KMS-11 (cell line): ENCODE data around the gene TFEB.

ENCODE experiments used
- H2AFZ ChIP-seq: fragments of 200-600 bp; sonication (generic); 2 replicates; pipeline ENCODE4 v1.6.1; 2016; ENCODE audit warnings: antibody characterized with exemption, mixed run types, low read depth
- H3K27ac ChIP-seq: fragments of 200-600 bp; sonication (generic); 2 replicates; pipeline ENCODE4 v1.6.1; 2016; ENCODE audit warnings: mild to moderate bottlenecking, mixed run types
- H3K27me3 ChIP-seq: fragments of 200-600 bp; sonication (generic); 2 replicates; pipeline ENCODE4 v1.6.1; 2017; ENCODE audit warnings: mild to moderate bottlenecking, low read depth, mixed run types, moderate library complexity; ENCODE audit not compliant: insufficient read depth
- H3K36me3 ChIP-seq: fragments of 200-600 bp; sonication (generic); 2 replicates; pipeline ENCODE4 v1.6.1; 2017; ENCODE audit warnings: mild to moderate bottlenecking, mixed run types; ENCODE audit not compliant: insufficient read depth
- H3K4me1 ChIP-seq: fragments of 200-600 bp; sonication (generic); 2 replicates; pipeline ENCODE4 v1.6.1; 2016; ENCODE audit warnings: mild to moderate bottlenecking, low read depth, mixed run types; ENCODE audit not compliant: poor library complexity, severe bottlenecking
- H3K4me2 ChIP-seq: fragments of 200-600 bp; sonication (generic); 2 replicates; pipeline ENCODE4 v1.7.0; 2016; ENCODE audit warnings: mild to moderate bottlenecking, mixed run types
- H3K4me3 ChIP-seq: fragments of 200-600 bp; sonication (generic); IDR thresholded peaks from 2 replicates; pipeline ENCODE4 v1.6.1; 2017; ENCODE audit warnings: low read depth, low read length, mixed read lengths; ENCODE audit not compliant: insufficient read depth
- H3K79me2 ChIP-seq: fragments of 200-600 bp; sonication (generic); 2 replicates; pipeline ENCODE4 v1.6.1; 2016; ENCODE audit warnings: low read depth, mixed run types; ENCODE audit not compliant: insufficient read depth
- H3K9ac ChIP-seq: fragments of 200-600 bp; sonication (generic); 2 replicates; pipeline ENCODE4 v1.6.1; 2016; ENCODE audit warnings: mild to moderate bottlenecking, mixed run types
- H4K20me1 ChIP-seq: fragments of 200-600 bp; sonication (generic); 2 replicates; pipeline ENCODE4 v1.6.1; 2016; ENCODE audit warnings: mild to moderate bottlenecking, mixed run types; ENCODE audit not compliant: insufficient read depth
- TF ChIP-seq, protein P1 (sequence below): fragments of 200-600 bp; sonication (generic); conservative IDR thresholded peaks from 2 replicates; pipeline ENCODE4 v1.6.1; 2017; ENCODE audit warnings: low read depth, mild to moderate bottlenecking, antibody characterized with exemption, low read length, moderate library complexity, mixed read lengths

TFEB gene

DNA sequence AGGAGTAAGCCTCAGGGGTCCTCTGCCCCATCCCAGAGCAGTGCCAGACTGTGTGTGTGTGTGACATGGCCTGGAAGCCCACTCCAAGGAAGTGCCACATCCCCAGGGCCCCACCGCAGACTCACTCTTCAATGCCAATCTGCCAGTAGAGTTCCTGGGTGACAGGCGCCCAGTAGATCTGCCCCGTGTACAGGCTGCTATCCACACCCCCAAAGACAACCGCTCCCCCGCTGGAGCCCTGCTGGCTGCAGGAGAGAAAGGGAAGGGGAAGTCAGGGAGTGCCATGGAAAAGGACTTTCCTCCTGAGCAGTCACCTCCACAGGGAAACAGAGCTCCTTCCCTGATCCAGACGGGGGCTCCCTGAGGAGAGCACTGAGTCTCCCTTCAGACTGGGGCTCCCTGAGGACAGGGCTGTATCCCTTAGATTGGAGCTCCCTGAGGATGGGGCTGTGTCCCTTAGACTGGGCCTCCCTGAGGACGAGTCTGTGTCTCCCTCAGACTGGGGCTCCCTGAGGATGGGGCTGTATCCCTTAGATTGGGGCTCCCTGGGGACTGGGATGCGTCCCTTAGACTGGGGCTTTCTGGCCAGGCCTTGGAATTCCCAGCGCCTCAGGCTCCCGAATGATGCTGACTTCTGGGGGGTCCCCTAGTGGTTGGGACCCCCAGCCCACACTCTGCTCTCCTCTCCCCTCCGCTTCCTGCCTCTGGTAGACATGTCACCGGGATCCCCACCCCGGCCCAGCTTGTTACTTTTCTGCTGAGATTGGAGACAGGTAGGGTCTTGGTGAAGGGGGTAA lies 5.2 kb upstream of the TFEB start:
- Histone ChIP-seq H3K4me2 (no peak overlapping the region), H3K79me2 (no peaks in the 10 kb centered on the region), H3K4me1 (peaks cover 9% of the 10 kb centered on the region), H2AFZ (no peak overlapping the region), H3K9ac (no peak overlapping the region), H3K27me3 (no peaks in the 10 kb centered on the region), H4K20me1 (no peaks in the 10 kb centered on the region), H3K36me3 (no peaks in the 10 kb centered on the region), H3K4me3 (no peak overlapping the region), H3K27ac (no peak overlapping the region)
- TF ChIP-seq, protein P1, sequence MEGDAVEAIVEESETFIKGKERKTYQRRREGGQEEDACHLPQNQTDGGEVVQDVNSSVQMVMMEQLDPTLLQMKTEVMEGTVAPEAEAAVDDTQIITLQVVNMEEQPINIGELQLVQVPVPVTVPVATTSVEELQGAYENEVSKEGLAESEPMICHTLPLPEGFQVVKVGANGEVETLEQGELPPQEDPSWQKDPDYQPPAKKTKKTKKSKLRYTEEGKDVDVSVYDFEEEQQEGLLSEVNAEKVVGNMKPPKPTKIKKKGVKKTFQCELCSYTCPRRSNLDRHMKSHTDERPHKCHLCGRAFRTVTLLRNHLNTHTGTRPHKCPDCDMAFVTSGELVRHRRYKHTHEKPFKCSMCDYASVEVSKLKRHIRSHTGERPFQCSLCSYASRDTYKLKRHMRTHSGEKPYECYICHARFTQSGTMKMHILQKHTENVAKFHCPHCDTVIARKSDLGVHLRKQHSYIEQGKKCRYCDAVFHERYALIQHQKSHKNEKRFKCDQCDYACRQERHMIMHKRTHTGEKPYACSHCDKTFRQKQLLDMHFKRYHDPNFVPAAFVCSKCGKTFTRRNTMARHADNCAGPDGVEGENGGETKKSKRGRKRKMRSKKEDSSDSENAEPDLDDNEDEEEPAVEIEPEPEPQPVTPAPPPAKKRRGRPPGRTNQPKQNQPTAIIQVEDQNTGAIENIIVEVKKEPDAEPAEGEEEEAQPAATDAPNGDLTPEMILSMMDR = no peak

DNA sequence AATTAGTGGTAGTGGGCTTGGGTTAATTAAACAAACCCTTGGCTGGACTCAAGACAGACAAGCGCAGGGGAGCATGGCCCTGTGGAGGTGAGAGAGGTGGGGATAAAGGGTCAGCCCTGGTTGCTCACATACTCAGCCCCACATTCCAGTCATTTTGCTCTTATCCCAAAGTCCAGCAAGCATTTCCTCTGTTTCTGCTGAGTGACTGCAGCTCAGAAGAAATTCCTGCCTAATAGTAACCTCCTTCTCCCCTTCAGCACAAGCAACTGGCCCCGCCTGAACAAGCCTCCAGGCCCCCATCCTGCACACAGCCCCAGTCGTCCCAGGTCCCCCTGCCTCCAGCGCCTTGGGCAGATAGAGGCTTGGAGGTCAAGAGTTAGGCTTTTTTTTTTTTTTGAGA lies 3.6 kb upstream of the TFEB start:
- no peaks in the 10 kb centered on the region for H3K36me3 ChIP-seq
- TF ChIP-seq, protein P1 = no peak
- H4K20me1 ChIP-seq = no peaks in the 10 kb centered on the region
- peaks cover 9% of the 10 kb centered on the region for H3K4me1 ChIP-seq
- no peak overlapping the region for H3K4me3 ChIP-seq
- H2AFZ ChIP-seq = no peak overlapping the region
- H3K27me3 ChIP-seq = no peaks in the 10 kb centered on the region
- H3K9ac ChIP-seq = no peak overlapping the region
- no peak overlapping the region for H3K4me2 ChIP-seq
- no peaks in the 10 kb centered on the region for H3K79me2 ChIP-seq
- no peak overlapping the region for H3K27ac ChIP-seq

DNA sequence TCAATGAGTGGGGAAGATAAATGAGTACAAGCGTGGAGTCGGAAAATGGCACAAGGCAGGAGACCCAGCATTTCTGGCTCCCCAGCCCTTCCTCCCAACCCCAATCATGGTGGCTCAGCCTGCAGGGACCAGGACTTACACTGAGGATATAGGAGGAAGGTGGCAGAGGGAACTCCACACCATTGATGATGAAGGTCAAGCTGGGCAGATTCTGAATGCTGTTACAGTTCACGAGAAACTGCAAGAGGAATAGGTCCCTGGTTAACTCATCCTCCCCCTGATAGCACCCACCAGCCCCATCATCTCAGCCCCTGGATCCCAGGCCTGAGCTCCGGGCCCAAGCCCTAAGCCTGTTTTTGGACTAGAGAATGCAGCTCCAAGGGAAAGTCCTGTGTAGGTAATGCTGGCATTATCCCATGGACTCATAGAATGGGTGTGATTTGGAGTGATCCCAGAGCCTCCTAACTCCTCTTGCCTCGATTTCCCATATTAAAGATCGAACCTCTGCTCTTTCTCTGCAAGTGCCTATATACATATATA lies 2.3 kb upstream of the TFEB start:
- Histone ChIP-seq H3K27ac (no peak overlapping the region), H3K27me3 (no peaks in the 10 kb centered on the region), H2AFZ (no peak overlapping the region), H3K4me1 (peaks cover 10% of the 10 kb centered on the region), H3K4me2 (no peak overlapping the region), H3K79me2 (no peaks in the 10 kb centered on the region; the same call in 1 of the 2 replicates), H4K20me1 (no peaks in the 10 kb centered on the region), H3K4me3 (no peak overlapping the region), H3K9ac (no peak overlapping the region), H3K36me3 (no peaks in the 10 kb centered on the region)
- TF ChIP-seq, protein P1 = no peak

DNA sequence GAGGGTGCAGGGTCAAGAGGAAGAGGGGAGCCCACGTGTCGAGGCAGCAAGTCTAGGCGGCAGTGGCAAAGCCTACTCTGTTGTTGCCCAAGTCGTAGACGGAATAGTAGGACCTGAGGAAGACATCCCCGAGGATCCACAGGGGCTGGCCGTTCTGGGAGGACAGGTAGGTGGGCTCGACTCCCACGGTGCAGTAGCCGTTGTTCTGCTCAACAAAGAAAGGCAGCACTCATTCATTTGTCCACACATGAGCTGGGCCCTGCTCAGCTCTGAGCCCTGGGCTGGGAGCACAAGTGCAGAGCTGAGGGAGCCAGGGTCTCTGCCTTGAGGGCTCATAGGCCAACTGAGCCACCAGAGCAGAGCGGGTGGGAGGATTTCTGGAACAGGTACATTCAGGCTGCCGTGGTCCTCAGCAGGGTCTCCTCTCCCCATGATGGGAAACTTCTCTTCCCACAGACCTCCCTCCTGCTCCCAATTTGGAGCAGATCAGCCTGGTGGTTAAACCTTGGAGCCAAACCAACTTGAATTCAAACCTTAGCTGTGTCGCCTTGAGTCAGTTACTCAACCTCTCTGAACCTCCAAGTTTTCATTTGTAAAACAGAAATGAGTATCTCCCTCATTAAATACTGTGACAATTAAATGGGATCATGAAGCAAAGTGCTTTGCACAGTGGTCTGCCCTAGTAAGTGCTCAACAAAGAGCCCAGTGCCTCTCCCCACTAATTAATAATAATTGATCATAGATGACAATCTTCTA lies 1.6 kb upstream of the TFEB start:
- peaks cover 6% of the 10 kb centered on the region; the same call in 1 of the 2 replicates for H3K79me2 ChIP-seq
- TF ChIP-seq, protein P1 = no peak
- no peak overlapping the region for H2AFZ ChIP-seq
- H3K27ac ChIP-seq = no peak overlapping the region
- H3K4me3 ChIP-seq = no peak overlapping the region
- H3K9ac ChIP-seq = no peak overlapping the region
- H3K4me2 ChIP-seq = no peak overlapping the region
- H3K36me3 ChIP-seq = no peaks in the 10 kb centered on the region
- H4K20me1 ChIP-seq = no peaks in the 10 kb centered on the region
- H3K27me3 ChIP-seq = no peaks in the 10 kb centered on the region
- H3K4me1 ChIP-seq = peaks cover 16% of the 10 kb centered on the region
